Endothelial cell of umbilical vein (primary cell): ENCODE measurements around the gene AUTS2. TPM values are rescaled to one million over a fixed set of nuclear protein-coding genes. Genes with fewer than 3 reads are reported as not detected.

Source experiments
- BruUV-seq: library from RNA; stranded (reverse); fragments of 400-500 nt; replicated peaks from 2 replicates; lab custom pipeline; 2021; lab: Mats Ljungman, UMichigan
- CTCF ChIA-PET: fragments of 300-600, 350-600 bp; sonication (Branson Sonifier 250); formaldehyde crosslinking; loops from one replicate; lab custom pipeline; 2021; ENCODE audit warnings: antibody characterized with exemption, inconsistent platforms; lab: Charles Lee
- POLR2A ChIA-PET: fragments of 300-600, 350-600 bp; sonication (Branson Sonifier 250); formaldehyde crosslinking; loops from one replicate; lab custom pipeline; 2021; ENCODE audit warnings: antibody characterized with exemption, inconsistent platforms; lab: Charles Lee
- DNase-seq: peaks from one replicate; pipeline ENCODE4 v3.0.0-alpha.2; 2011; ENCODE audit warnings: low read depth, low spot score
- FAIRE-seq: peaks from 2 replicates; lab custom pipeline; 2011; peaks lifted over from hg19 to GRCh38; lab: Jason Lieb, UNC
- H2AFZ ChIP-seq: 2 replicates; pipeline ENCODE4 v1.6.0; 2012; ENCODE audit warnings: low read depth, low read length, control low read depth, inconsistent platforms
- H3K27ac ChIP-seq: 2 replicates; pipeline ENCODE4 v1.5.1; 2011; ENCODE audit warnings: low read depth, mild to moderate bottlenecking, control low read depth, low read length, moderate library complexity; ENCODE audit not compliant: insufficient read depth
- H3K27me3 ChIP-seq, 2 experiments: 2 replicates each; pipeline versions ENCODE4 v1.6.0 to v1.6.1; 2011; ENCODE audit warnings: low read length in 2 of 2, mixed read lengths in 1 of 2; ENCODE audit not compliant: control insufficient read depth in 2 of 2, insufficient read depth in 2 of 2
- H3K36me3 ChIP-seq, 2 experiments: 2 replicates in 1 of 2; 3 replicates in 1 of 2; pipeline ENCODE4 v1.5.1; 2011; ENCODE audit warnings: low read length in 2 of 2, mild to moderate bottlenecking in 1 of 2, moderate library complexity in 1 of 2; ENCODE audit not compliant: control insufficient read depth in 2 of 2, insufficient read depth in 2 of 2; ENCODE audit errors: extremely low read depth in 1 of 2
- H3K4me1 ChIP-seq: 3 replicates; pipeline ENCODE4 v1.5.1; 2011; ENCODE audit warnings: mild to moderate bottlenecking, low read length; ENCODE audit not compliant: control insufficient read depth, insufficient read depth; ENCODE audit errors: extremely low read depth
- H3K4me2 ChIP-seq: 2 replicates; pipeline ENCODE4 v1.6.1; 2011; ENCODE audit warnings: low read length, control low read depth, mixed read lengths; ENCODE audit not compliant: insufficient read depth
- H3K4me3 ChIP-seq, 3 experiments: fragments of 200-600 bp in 1 of 3; sonication (generic), shearing (Covaris generic) in 1 of 3; replicated peaks in 1 of 3; 2 replicates each; pipeline ENCODE4 v1.5.1; 2011 to 2016; ENCODE audit warnings: control low read depth in 3 of 3, low read length in 3 of 3, mild to moderate bottlenecking in 2 of 3, inconsistent platforms in 1 of 3, low read depth in 1 of 3, moderate library complexity in 1 of 3; ENCODE audit not compliant: insufficient read depth in 1 of 3
- H3K79me2 ChIP-seq: 2 replicates; pipeline ENCODE4 v1.6.0; 2012; ENCODE audit warnings: low read length, inconsistent platforms; ENCODE audit not compliant: control insufficient read depth, insufficient read depth
- H3K9ac ChIP-seq: replicated peaks from 2 replicates; pipeline ENCODE3; 2011; ENCODE audit warnings: low read length, control low read depth; ENCODE audit not compliant: insufficient read depth; ENCODE audit errors: extremely low read depth
- H3K9me1 ChIP-seq: replicated peaks from 3 replicates; pipeline ENCODE4 v1.6.0; 2011; ENCODE audit warnings: mild to moderate bottlenecking, low read length; ENCODE audit not compliant: control insufficient read depth, insufficient read depth; ENCODE audit errors: extremely low read depth
- H3K9me3 ChIP-seq: replicated peaks from 2 replicates; pipeline ENCODE4 v1.5.1; 2012; ENCODE audit warnings: low read length, inconsistent platforms; ENCODE audit not compliant: control insufficient read depth, insufficient read depth
- H4K20me1 ChIP-seq: replicated peaks from 2 replicates; pipeline ENCODE3; 2011; ENCODE audit warnings: mild to moderate bottlenecking, low read length; ENCODE audit not compliant: control insufficient read depth, insufficient read depth; ENCODE audit errors: extremely low read depth
- EZH2 ChIP-seq: IDR thresholded peaks from 2 replicates; pipeline ENCODE4 v1.6.1; 2012; ENCODE audit warnings: borderline replicate concordance, low read depth, mild to moderate bottlenecking, moderate library complexity, low read length, inconsistent platforms; ENCODE audit not compliant: severe bottlenecking
- FOS ChIP-seq: IDR thresholded peaks from 2 replicates; pipeline ENCODE4 v1.6.1; 2011; ENCODE audit warnings: mild to moderate bottlenecking, low read length, moderate library complexity, borderline replicate concordance; ENCODE audit not compliant: insufficient read depth
- GATA2 ChIP-seq: IDR thresholded peaks from 2 replicates; pipeline ENCODE4 v1.7.0; 2011; ENCODE audit warnings: low read depth, mild to moderate bottlenecking, moderate library complexity, mixed read lengths, low read length; ENCODE audit not compliant: insufficient read length, insufficient read depth
- JUN ChIP-seq: IDR thresholded peaks from 2 replicates; pipeline ENCODE4 v1.6.1; 2011; ENCODE audit warnings: borderline replicate concordance, low read depth; ENCODE audit not compliant: insufficient read length, insufficient read depth
- MYC ChIP-seq: IDR thresholded peaks from one replicate; pipeline ENCODE4 v1.6.1; 2011; ENCODE audit warnings: mild to moderate bottlenecking, low read depth, low read length
- POLR2A ChIP-seq: IDR thresholded peaks from 2 replicates; pipeline ENCODE4 v1.6.1; 2012; ENCODE audit warnings: low read depth, mild to moderate bottlenecking, control low read depth, low read length
- POLR2AphosphoS5 ChIP-seq: IDR thresholded peaks from 2 replicates; pipeline ENCODE4 v1.6.1; 2012; ENCODE audit warnings: low read depth, mild to moderate bottlenecking, control low read depth, low read length, moderate library complexity; ENCODE audit not compliant: insufficient read depth
- dilution Hi-C: fragments of 300-500 bp; cut with MboI; formaldehyde crosslinking; loops from one replicate; pipeline ENCODE4 v1.15.0; 2019; ENCODE audit warnings: low sequenced_read_pairs; ENCODE audit not compliant: extremely low pct_ligation_motif_present
- intact Hi-C: fragments of 100-400 bp; cut with micrococcal nuclease; formaldehyde crosslinking; loops from one replicate; pipeline ENCODE4 v1.10.0; 2022
- polyA plus RNA-seq, 4 experiments: library from polyadenylated mRNA; depleted of rRNA in 3 of 4; stranded (reverse) in 3 of 4; unstranded in 1 of 4; fragments of >200 nt; gene quantifications; 2 replicates each; pipeline versions ENCODE4 v1.2.1 to v1.2.3, GENCODE V29; 2011 to 2012; ENCODE audit warnings: missing spikeins in 1 of 4
- total RNA-seq: library from RNA; stranded (reverse); gene quantifications from 2 replicates; pipeline ENCODE4 v1.2.3, GENCODE V29; 2021
- TF ChIP-seq, protein P1 (sequence below): IDR thresholded peaks from 2 replicates; pipeline ENCODE4 v1.6.1; 2011; ENCODE audit not compliant: insufficient read depth, insufficient read length
- TF ChIP-seq, protein P2 (sequence below), 2 donors: IDR thresholded peaks; 1 replicate in 1 of 2; 2 replicates in 1 of 2; pipeline ENCODE4 v1.5.1; 2011; ENCODE audit warnings: low read length in 2 of 2, mild to moderate bottlenecking in 2 of 2, moderate library complexity in 2 of 2, control low read depth in 1 of 2, inconsistent platforms in 1 of 2, low read depth in 1 of 2; ENCODE audit not compliant: insufficient read depth in 1 of 2; ENCODE audit errors: extremely low read depth in 1 of 2

AUTS2 gene
- total and polyA plus RNA-seq, 2 donors (not counting 3 experiments of a cell fraction or from before 2014, with no cell fraction given) = 0.59 to 8.0 TPM

DNA sequence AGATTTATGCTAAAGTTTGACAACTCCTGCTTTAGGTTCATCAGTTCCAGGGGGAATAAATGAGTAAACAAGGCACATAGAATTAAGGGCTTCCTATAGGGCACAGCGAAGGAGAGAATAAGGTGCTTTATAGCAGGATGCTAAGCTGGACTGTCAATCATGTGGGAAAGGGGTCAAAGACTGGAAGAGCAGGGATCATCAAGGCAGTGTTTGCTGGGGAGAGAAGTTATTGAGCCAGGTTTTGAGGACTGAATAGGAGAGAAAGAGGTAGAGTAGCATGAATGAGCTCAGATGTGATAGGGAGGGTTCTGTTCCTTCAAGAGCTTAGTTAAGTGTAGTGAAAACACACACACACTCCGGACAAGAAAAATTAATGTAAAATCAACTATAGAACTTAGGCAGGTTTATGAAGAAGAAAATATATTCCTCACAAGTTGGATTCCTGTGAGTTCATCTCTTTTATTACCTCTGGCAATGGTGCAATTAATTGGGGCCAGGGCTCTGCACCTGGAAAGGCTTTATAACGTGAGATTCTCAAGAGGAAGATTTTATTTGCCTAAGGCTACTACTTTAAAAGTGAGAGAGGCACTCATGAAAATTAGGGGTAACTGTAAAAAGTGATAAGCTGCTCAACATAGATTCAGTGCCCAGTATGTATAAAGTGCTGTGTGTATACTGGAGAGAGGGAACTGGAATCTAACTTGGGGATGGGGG, 222.4 kb downstream of the AUTS2 start:
- H2AFZ ChIP-seq = no peak overlapping the region
- H3K36me3 ChIP-seq = no peaks in the 10 kb centered on the region
- no TSS peak for BruUV-seq
- no peaks in the 10 kb centered on the region for H3K79me2 ChIP-seq
- TF ChIP-seq GATA2 = no peak
- TF ChIP-seq, protein P1, sequence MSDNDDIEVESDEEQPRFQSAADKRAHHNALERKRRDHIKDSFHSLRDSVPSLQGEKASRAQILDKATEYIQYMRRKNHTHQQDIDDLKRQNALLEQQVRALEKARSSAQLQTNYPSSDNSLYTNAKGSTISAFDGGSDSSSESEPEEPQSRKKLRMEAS = no peak
- TF ChIP-seq FOS = no peak
- H3K9me3 ChIP-seq = peaks cover 3% of the 10 kb centered on the region
- no peak for FAIRE-seq
- DNase-seq = no peak
- H3K27me3 ChIP-seq = no peaks in the 10 kb centered on the region
- H3K4me3 ChIP-seq = no peak overlapping the region
- no peaks in the 10 kb centered on the region for H3K9me1 ChIP-seq
- no peaks in the 10 kb centered on the region for H3K4me1 ChIP-seq
- intact Hi-C loops (no loop called here), dilution Hi-C loops (no loop called here)
- ChIA-PET POLR2A (no interaction called here), CTCF (no interaction called here)
- no peak overlapping the region for H3K9ac ChIP-seq
- no peak overlapping the region for H3K4me2 ChIP-seq
- no peaks in the 10 kb centered on the region for H4K20me1 ChIP-seq
- no peak overlapping the region for H3K27ac ChIP-seq

DNA sequence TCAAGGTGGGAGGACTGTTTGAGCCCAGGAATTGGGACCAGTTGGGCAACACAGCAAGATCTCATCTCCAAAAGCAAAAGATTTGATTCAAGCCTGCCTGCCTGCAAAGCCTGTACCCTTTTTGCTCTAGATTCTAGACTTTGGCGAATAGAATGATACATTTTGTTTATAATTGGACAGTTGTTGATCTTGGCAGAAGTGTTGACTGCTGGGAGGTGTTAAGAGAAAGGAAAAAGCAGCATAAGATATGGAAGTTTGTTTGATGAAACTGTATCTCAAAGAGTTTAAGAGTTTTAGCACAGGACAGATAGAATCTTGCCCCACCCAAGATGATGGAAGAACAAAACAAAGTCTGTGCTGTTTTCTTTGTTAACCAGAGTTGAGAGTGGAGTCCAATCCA, 224.1 kb downstream of the AUTS2 start:
- Histone ChIP-seq H4K20me1 (no peaks in the 10 kb centered on the region), H3K79me2 (no peaks in the 10 kb centered on the region), H3K4me2 (no peak overlapping the region), H3K9me1 (no peaks in the 10 kb centered on the region), H2AFZ (no peak overlapping the region), H3K27me3 (no peaks in the 10 kb centered on the region), H3K36me3 (no peaks in the 10 kb centered on the region), H3K9me3 (peaks cover 4% of the 10 kb centered on the region), H3K4me3 (no peak overlapping the region), H3K4me1 (no peaks in the 10 kb centered on the region), H3K9ac (no peak overlapping the region), H3K27ac (no peak overlapping the region)
- dilution Hi-C loops = no loop called here
- BruUV-seq = no TSS peak
- TF ChIP-seq MYC = no peak
- TF ChIP-seq FOS = no peak
- TF ChIP-seq, protein P2, sequence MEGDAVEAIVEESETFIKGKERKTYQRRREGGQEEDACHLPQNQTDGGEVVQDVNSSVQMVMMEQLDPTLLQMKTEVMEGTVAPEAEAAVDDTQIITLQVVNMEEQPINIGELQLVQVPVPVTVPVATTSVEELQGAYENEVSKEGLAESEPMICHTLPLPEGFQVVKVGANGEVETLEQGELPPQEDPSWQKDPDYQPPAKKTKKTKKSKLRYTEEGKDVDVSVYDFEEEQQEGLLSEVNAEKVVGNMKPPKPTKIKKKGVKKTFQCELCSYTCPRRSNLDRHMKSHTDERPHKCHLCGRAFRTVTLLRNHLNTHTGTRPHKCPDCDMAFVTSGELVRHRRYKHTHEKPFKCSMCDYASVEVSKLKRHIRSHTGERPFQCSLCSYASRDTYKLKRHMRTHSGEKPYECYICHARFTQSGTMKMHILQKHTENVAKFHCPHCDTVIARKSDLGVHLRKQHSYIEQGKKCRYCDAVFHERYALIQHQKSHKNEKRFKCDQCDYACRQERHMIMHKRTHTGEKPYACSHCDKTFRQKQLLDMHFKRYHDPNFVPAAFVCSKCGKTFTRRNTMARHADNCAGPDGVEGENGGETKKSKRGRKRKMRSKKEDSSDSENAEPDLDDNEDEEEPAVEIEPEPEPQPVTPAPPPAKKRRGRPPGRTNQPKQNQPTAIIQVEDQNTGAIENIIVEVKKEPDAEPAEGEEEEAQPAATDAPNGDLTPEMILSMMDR (IDR thresholded peaks at IDR 0.05; ENCODE audit: extremely low read depth in 1 of 2, insufficient read depth in 1 of 2, low read depth in 1 of 2, low read length in 2 of 2) = no peak
- TF ChIP-seq POLR2A = no peak
- TF ChIP-seq GATA2 = no peak
- no peak for TF ChIP-seq POLR2AphosphoS5
- TF ChIP-seq JUN = no peak
- no peak for TF ChIP-seq EZH2
- TF ChIP-seq, protein P1 = no peak
- DNase-seq (no peak), FAIRE-seq (no peak)
- intact Hi-C loops = no loop called here
- ChIA-PET CTCF (no interaction called here), POLR2A (no interaction called here)
